Suprapubic skin (tissue), 4 donors: ENCODE measurements around the gene CUL5. TPM values are rescaled to one million over a fixed set of nuclear protein-coding genes. Genes with fewer than 3 reads are reported as not detected.
A peak's percentile ranks its signal among the peaks of the same experiment; 100 is the strongest.

Source experiments
- DNase-seq, 2 donors: peaks; one replicate each; pipeline ENCODE4 v3.0.0-alpha.2; 2019; ENCODE audit warnings: low spot score in 2 of 2
- H3K27ac ChIP-seq: fragments of 200-600 bp; sonication (generic); one replicate; pipeline ENCODE4 v1.5.1; 2019
- H3K27me3 ChIP-seq: fragments of 200-600 bp; sonication (generic); one replicate; pipeline ENCODE4 v1.5.1; 2019
- H3K36me3 ChIP-seq: fragments of 200-600 bp; sonication (generic); one replicate; pipeline ENCODE4 v1.5.1; 2019
- H3K4me1 ChIP-seq: fragments of 200-600 bp; sonication (generic); one replicate; pipeline ENCODE4 v1.5.1; 2019
- H3K4me3 ChIP-seq: fragments of 200-600 bp; sonication (generic); one replicate; pipeline ENCODE4 v1.5.1; 2019; ENCODE audit warnings: mild to moderate bottlenecking
- H3K9me3 ChIP-seq: fragments of 200-600 bp; sonication (generic); one replicate; pipeline ENCODE4 v1.5.1; 2019
- EP300 ChIP-seq: sonication (generic); formaldehyde crosslinking; IDR thresholded peaks from one replicate; pipeline ENCODE4 v1.6.1; 2017; ENCODE audit warnings: antibody characterized with exemption
- POLR2A ChIP-seq, 2 donors: fragments of 450-650 bp; IDR thresholded peaks; one replicate each; pipeline ENCODE4 v1.6.1; 2017; ENCODE audit warnings: antibody characterized with exemption in 2 of 2, mild to moderate bottlenecking in 2 of 2, moderate library complexity in 2 of 2
- POLR2AphosphoS5 ChIP-seq, 3 donors: sonication (generic); formaldehyde crosslinking; IDR thresholded peaks; one replicate each; pipeline ENCODE4 v1.6.1; 2017; ENCODE audit warnings: antibody characterized with exemption in 3 of 3
- WGBS: methylation state at CpG from one replicate; pipeline ENCODE4 v1.1.5; 2018; 5-methylcytosine and 5-hydroxymethylcytosine counted together
- total RNA-seq, 4 donors: library from RNA; depleted of rRNA; stranded (reverse); fragments of >200 nt; gene quantifications; one replicate each; pipeline ENCODE4 v1.1.0, GENCODE V29; 2016
- TF ChIP-seq, protein P1 (sequence below), 2 donors: fragments of 200-600 bp in 1 of 2; fragments of 450-650 bp in 1 of 2; sonication (generic) in 1 of 2; IDR thresholded peaks; one replicate each; pipeline ENCODE4 v1.5.1; 2016 to 2019; ENCODE audit warnings: antibody characterized with exemption in 2 of 2, mild to moderate bottlenecking in 1 of 2, moderate library complexity in 1 of 2

The CUL5 gene
- total RNA-seq, 4 donors from 2014 or later: 24.8 to 59.1 (median 38.4) TPM

DNA sequence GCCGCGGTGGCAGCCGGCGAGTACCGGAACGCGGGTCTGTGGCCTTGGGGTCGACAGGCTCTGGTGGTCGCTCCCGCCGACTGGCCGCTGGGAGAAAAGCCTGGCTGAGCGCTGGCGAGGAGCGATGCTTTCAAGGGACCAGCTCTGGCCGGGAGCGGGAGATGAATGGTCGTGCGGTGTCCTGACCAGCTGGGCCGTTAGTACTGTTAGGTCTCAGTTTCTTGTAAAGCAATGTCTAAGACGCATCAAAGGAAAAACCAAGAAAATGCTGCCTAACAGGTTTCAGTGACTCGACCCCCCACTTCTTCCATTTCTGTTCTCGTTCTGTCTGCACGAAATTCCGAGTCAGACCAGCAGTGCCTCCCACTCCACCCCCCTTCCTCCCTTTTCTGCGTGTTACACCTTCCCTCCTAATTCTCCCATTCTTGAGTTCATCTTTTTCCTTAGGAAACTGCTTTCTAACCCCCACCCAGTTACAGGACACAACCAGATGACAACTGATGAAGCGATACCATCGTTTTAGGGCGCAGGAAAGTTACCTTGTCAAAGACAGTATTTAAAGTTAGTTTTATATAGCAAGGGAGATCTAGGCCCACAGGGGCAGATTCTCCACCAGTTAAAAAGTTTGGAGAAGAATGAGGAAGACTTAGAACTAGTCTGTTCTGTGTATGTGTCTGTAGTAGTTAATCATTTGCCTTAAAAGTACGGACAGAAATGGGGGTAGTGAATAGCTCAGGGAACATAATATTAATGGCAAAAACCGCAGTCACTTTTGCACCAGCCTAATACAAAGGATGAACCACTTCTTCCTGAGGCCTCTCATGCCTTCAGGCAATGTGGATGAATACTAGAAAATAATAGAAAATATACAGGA lies 1.0 kb downstream of the CUL5 start:
- H3K4me1 ChIP-seq: peaks cover 37% of the 10 kb centered on the region
- H3K36me3 ChIP-seq: no peaks in the 10 kb centered on the region
- H3K4me3 ChIP-seq: peak overlapping the region; percentile 80
- no peaks in the 10 kb centered on the region for H3K9me3 ChIP-seq
- peak overlapping the region; percentile 94 for H3K27ac ChIP-seq
- no peak for DNase-seq
- TF ChIP-seq POLR2AphosphoS5 (IDR thresholded peaks at IDR 0.05) (no peak), EP300 (no peak), POLR2A (IDR thresholded peaks at IDR 0.05) (no peak)
- TF ChIP-seq, protein P1, sequence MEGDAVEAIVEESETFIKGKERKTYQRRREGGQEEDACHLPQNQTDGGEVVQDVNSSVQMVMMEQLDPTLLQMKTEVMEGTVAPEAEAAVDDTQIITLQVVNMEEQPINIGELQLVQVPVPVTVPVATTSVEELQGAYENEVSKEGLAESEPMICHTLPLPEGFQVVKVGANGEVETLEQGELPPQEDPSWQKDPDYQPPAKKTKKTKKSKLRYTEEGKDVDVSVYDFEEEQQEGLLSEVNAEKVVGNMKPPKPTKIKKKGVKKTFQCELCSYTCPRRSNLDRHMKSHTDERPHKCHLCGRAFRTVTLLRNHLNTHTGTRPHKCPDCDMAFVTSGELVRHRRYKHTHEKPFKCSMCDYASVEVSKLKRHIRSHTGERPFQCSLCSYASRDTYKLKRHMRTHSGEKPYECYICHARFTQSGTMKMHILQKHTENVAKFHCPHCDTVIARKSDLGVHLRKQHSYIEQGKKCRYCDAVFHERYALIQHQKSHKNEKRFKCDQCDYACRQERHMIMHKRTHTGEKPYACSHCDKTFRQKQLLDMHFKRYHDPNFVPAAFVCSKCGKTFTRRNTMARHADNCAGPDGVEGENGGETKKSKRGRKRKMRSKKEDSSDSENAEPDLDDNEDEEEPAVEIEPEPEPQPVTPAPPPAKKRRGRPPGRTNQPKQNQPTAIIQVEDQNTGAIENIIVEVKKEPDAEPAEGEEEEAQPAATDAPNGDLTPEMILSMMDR (IDR thresholded peaks at IDR 0.05): no peak
- 2% methylated on average over 25 of the region's 31 CpGs for WGBS
- H3K27me3 ChIP-seq: no peaks in the 10 kb centered on the region

DNA sequence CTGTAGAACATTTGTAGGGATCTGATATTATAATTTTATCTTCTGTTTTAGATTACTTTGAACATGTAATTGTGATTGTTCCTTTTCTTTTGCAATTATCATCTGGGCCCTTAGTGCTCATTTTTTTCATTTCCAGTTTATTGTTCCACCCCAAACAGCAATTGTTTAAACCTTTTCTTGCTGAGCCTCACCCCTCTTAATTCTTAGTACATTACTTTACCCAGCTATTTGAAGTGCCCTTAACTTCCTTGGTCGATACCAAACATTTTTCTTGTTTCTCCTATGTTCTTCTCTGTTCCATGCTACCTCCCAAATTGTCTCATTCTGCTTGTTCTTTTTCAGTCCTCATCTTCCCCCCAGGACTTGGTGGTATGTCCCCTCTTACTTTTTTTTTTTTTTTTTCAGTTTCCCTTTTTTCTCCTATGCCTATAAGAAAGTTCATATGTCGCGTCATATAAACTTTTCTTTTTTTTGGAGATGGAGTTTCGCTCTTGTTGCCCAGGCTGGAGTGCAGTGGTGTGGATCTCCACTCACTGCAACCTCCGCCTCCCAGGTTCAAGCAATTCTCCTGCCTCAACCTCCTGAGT lies 3.5 kb downstream of the CUL5 start:
- TF ChIP-seq POLR2AphosphoS5 (IDR thresholded peaks at IDR 0.05) (no peak), EP300 (no peak), POLR2A (IDR thresholded peaks at IDR 0.05) (no peak)
- TF ChIP-seq, protein P1 (IDR thresholded peaks at IDR 0.05): no peak
- Histone ChIP-seq H3K36me3 (no peaks in the 10 kb centered on the region), H3K9me3 (no peaks in the 10 kb centered on the region), H3K4me3 (no peak overlapping the region), H3K4me1 (peaks cover 42% of the 10 kb centered on the region), H3K27me3 (no peaks in the 10 kb centered on the region), H3K27ac (no peak overlapping the region)
- 97% methylated on average over 5 of the region's 5 CpGs for WGBS
- DNase-seq: no peak

DNA sequence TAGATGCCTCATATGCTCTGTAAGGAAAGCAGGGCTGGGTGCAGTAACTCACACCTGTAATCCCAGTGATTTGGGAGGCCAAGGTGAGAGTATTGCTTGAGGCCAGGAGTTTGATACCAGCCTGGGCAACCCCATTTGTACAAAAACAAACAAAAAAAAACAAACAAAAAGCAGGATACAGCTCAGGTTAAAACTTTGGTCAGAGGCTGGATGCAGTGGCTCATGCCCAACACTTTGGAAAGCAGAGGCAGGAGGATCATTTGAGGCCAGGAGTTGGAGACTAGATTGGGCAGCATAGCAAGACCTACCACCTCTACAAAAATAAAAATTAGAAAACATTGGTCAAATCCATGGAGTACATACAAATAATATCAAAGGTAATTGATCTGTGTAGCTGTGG lies 7.9 kb downstream of the CUL5 start:
- DNase-seq: no peak
- no peaks in the 10 kb centered on the region for H3K36me3 ChIP-seq
- H3K27me3 ChIP-seq: no peaks in the 10 kb centered on the region
- no peak for TF ChIP-seq POLR2AphosphoS5 (IDR thresholded peaks at IDR 0.05)
- TF ChIP-seq POLR2A (IDR thresholded peaks at IDR 0.05): no peak
- TF ChIP-seq EP300: no peak
- TF ChIP-seq, protein P1 (IDR thresholded peaks at IDR 0.05): no peak
- H3K9me3 ChIP-seq: no peaks in the 10 kb centered on the region
- peaks cover 20% of the 10 kb centered on the region for H3K4me1 ChIP-seq
- H3K4me3 ChIP-seq: no peak overlapping the region
- no peak overlapping the region for H3K27ac ChIP-seq

DNA sequence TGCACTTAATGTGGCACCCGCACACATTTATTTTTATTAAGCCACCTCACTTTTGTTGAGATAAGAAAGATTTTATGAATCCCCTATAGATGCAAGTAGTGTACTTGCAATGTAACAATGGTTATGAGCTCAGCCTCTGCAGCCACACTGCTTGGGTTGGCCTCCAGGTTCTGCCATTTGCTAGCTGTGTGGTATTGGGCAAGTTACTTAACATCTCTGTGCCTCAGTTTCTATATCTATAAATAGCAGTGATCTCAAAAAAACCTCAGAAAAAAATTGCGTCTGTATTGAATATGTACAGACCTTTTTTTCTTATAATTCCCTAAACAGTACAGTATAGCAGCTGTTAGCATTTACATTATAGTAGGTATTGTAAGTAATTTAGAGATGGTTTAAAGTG lies 10.0 kb downstream of the CUL5 start:
- Histone ChIP-seq H3K9me3 (no peaks in the 10 kb centered on the region), H3K4me1 (peaks cover 5% of the 10 kb centered on the region), H3K36me3 (no peaks in the 10 kb centered on the region), H3K27me3 (no peaks in the 10 kb centered on the region), H3K27ac (no peak overlapping the region), H3K4me3 (no peak overlapping the region)
- TF ChIP-seq POLR2AphosphoS5 (IDR thresholded peaks at IDR 0.05) (no peak), EP300 (no peak), POLR2A (IDR thresholded peaks at IDR 0.05) (no peak)
- TF ChIP-seq, protein P1 (IDR thresholded peaks at IDR 0.05): no peak
- 91% methylated on average over 2 of the region's 2 CpGs for WGBS
- DNase-seq: no peak

DNA sequence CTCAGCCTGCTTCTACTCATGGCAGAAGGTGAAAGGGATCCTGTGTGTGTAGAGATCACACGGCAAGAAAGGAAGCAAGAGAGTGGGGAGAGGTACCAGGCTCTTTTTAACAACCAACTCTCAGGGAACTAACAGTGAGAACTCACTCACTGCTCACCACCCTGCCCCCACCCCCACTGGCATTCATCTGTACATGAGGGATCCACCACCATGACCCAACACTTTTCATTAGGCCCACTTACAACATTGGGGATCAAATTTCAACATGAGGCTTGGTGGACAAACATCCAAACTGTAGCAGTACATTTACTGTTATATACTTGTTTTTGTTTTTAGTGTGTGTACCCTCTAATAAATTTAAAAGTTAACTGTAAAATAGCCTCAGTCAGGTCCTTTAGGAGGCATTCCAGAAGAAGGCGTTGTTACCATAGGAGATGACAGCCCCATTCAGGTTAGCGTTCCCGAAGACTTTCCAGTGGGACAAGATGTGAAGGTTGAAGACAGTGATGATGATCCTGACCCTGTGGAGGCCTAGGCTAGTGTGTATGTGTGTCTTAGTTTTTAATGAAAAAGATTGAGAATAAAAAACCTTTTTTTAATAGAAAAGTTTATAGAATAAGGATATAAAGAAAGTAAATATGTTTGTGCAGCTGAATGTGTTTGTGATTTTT lies 11.3 kb downstream of the CUL5 start:
- H3K27ac ChIP-seq: no peak overlapping the region
- H3K36me3 ChIP-seq: no peaks in the 10 kb centered on the region
- DNase-seq: no peak
- H3K4me3 ChIP-seq: no peak overlapping the region
- H3K9me3 ChIP-seq: no peaks in the 10 kb centered on the region
- peaks cover 5% of the 10 kb centered on the region for H3K4me1 ChIP-seq
- WGBS: 72% methylated on average over 4 of the region's 4 CpGs
- no peaks in the 10 kb centered on the region for H3K27me3 ChIP-seq
- TF ChIP-seq POLR2AphosphoS5 (IDR thresholded peaks at IDR 0.05) (no peak), POLR2A (IDR thresholded peaks at IDR 0.05) (no peak), EP300 (no peak)
- TF ChIP-seq, protein P1 (IDR thresholded peaks at IDR 0.05): no peak
